Measurements from ENCODE around the gene ACIN1.

Gene ACIN1

DNA sequence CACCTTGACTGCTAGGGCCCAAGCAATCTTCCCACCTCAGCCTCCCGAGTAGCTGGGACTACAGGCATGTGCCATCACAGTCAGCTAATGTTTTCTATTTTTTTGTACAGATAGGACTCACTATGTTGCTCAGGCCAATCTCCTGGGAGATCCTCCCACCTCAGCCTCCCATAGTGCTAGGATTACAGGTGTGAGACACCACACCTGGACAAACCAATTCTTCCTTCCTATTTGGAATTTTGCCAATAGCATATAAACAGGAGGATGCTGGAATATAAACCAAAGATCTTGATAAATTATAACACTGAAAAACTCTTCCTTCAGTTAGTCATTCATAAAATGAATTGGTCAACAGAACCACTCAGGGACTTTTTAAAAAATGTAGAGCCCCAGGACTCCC, 8.4 kb downstream of the ACIN1 start:
- no peak for DNase-seq (ENCODE audit: low spot score)

DNA sequence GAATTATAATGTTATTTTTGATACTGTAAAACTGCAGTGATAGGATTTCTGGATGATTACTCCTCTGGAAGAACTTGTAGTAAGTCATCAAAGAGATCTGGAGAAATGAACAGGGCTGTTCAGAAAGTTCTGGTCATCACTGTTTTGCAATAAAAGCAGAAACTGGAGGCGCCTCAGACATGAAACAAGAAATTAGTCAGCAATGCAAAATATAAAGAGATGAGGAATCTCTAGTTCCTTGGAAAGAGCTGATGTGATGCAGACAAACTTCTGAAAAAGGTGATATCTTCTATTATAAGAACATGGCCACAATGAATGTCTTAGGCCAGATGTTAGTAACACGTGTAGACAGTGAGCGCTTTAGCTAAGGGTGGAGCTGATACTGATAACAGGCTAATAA, 9.5 kb downstream of the ACIN1 start:
- no peak for DNase-seq (ENCODE audit: low spot score)

DNA sequence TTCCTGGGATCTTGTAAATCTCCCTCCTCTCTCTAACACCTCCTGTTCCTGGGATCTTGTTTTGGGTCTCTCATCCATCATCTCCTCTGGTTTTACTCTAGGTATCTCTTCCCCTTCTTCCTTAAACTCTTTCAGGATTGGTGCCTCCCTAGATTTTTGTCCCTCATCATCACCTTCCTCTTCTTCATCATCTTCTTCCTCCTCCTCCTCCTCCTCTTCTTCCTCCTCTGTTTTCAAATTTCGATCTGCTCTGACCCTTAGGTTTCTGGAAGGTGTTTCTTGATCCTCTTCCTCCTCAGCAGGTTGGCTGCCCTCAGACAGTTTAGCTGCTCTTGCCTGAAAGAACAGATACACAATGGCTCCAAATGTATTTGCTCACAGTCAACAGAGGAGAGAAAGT, 14.5 kb downstream of the ACIN1 start:
- DNase-seq (ENCODE audit: low spot score): no peak

DNA sequence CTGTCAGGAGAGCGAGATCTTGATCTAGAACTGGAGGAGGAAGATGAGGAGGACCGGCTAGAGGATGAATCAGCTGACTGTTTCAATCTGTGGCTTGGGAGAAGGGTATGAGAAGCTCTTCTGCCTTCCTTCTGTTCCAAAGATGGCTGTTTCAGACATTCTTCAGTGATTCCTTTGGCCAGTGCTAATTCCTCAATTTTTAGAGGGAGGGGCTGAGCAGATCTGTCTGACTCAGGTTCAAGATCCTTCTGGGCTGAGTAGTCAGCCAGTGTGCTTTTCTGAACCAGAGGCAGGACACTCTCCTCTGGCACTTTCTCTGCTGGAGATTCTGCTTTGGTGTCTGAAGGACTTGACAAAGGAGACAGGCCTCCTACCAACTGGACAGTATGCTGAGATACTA, 15.2 kb downstream of the ACIN1 start:
- no peak for DNase-seq (ENCODE audit: low spot score)

DNA sequence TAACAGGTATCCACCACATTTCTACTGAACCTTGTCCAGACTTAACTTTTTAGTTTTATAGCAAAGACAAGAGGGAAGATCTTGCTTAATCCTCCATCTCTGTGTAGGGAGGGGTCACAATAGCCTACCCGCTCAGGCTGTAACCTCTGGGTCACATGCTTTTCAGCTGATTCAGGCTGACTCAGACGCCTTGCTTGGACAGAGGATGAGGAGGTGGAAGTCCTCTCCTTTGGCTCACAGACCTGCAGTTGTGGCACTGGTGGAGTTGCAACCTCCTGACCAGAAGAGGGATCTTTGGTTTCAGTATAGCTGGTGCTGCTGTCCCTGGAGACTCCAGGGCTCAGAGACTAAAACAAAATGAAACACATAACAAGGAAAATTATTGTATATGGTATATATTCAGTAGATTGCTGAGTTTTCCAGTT, 16.2 kb downstream of the ACIN1 start:
- no peak for DNase-seq (ENCODE audit: low spot score)

DNA sequence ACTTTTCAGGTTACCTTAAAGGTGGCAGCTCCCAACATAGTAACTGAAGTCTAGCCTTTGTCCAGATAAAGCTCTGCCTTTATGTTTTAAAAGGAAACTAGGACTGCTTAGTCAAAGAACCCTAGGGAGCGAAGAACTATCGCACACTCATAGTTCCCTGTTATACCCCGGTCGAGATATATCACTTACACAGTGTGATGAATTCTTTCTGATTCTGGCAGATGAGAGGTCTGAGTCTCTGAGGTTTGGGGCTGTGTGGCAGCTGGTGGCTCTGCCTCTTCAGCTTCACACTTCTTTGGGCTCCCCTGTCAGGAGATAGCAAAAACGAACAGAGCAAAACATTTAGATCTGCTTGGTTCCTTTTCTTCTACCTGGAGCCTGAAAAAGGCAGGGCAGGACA, 17.0 kb downstream of the ACIN1 start:
- DNase-seq (ENCODE audit: low spot score): no peak

DNA sequence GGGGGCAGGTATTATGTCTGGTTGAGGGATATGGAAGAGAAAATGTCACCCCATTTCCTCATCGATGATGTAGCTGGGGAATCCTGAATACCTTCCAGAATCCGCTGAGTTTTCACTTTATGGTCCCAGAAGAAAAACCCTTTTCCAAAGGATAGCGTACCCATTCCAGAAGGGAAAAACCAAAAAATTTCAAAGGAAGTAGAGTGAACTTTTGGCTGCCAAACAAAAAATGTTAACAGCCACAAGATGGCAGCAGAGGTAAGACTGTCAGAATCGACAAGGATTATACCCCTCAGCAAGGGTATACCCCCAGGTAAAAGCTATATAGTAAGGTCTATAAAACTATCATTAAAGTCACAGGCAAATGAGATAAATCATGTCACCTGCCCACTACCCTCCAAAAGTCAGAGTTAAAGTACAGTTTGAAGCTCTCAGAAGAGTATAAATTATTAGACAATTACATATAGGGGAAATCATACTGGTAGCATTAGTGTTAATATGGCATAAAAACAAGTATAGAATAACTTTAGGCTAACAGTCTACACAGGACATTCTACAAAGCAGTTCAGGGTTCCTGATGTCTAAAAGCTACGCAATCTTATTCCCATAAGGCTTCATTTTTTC, 18.0 kb downstream of the ACIN1 start:
- no peak for DNase-seq (ENCODE audit: low spot score)

DNA sequence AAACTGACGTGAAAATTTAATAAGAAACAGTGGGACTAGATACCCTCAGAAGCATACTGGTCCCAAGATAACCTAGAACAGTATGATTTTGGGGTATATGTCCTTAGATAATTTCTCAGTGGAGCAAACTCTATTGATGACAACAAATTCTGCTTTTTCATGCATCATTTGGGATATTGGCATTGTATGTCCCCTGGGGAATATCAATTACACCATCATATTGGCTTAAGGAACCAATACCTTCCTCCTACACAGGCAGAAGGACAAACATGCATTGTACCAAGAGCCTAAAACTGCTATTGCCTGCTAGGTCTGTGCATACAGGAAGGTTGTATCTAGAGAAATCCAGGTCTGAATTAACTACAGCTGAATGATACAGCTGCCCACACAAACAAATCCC, 20.0 kb downstream of the ACIN1 start:
- no peak for DNase-seq (ENCODE audit: low spot score)

DNA sequence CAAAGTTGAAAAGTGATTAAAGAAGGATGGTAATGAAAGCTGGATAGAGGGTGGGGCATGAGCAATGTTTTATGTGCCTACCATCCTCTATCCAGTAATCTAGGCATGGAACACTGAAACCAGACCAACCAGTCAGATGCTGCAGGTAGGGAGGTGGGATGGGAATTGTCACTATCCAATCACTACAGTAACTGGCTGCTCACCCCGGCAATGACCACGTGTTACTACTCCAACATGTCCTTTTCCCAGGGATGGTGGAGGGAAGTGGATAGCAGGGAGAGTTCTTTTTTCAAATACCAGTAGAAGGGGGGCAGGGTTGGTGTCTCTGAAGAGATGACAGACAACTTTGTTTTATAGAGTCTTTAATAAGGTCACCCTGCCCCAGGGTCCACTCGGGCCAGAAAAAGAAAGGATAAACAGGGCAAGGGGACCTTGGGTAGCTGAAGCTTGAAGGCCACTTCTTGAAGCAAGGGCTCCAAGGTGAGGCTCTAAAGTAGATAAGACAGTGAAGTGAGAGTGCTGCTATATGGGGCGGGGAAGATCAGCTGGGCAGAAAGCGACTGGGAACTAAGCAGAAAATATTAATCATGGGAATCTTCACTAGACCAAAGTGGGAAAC, 22.9 kb downstream of the ACIN1 start:
- peak; percentile 56 for DNase-seq (ENCODE audit: low spot score)

DNA sequence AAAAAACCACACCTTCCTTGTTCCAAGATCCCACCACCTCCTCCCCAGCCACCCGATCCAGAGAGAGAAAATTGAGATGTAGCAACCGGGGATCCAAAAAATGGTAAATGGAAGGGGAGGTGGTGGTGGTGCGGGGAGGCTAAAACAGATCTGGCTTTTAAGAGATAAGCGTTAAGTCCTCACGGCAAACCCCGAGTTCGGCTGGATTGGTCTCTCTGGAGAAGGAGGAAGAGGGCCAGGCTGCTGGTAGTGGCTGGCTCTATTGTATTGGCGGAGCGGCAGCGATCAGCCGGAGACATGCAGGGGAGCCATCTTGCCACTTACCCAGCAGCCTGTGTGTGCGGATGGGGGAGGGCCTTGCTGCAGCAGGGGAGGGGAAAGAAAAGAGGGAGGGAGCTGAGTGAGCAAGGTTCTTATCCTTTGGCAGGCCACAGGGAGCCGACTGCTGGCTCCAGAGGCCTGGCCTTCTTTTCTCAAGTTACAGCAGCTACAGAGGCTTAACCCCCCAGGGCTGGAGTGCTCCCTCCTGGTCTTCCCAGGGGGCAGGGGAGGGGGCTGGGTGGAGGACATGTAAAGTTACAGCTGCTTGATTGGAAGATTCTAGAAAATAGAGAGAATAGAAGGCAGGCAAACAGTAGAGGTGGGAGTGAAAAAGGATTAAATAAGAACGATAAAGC, 23.6 kb downstream of the ACIN1 start:
- DNase-seq (ENCODE audit: low spot score): peak; percentile 92

DNA sequence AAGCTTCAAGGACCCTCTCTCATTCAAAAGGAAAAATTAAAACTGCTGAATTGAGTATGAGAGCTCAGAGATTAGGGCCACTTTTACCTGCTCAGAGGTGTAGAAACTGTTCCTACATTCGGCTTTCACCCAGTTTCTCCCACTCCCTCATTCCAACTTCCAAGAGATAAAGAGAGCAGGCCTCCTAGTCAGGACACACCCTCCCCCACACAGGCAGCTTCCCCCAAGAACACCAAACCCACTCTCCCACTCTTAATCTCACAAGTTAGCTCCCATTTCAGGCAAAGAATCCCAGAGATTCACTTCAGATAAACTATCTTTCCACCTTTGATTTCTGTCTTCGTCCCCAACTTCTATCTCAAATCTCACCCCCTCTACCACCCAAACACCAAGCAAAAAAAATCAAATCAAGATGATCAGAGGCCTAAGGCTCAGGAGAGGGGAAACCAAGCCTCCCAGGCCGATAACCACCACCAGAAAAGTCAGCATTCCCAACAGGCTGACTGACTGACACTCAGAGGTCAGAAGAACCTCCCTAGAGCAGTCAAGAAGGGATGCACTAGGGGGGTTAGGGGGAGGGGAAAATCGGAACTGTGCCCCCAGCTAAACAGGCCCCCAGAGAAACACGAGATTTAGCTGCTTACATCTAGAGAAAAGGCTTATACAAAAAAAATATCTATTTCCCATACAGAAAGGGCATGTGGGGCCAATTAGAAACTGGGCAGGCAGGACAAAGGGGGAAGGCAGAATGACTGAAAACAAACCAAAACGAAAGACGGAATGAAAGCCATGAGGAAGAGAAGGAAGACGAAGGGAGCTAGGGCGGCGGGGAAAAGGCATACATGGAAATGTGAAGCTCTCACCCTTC, 24.4 kb downstream of the ACIN1 start:
- DNase-seq (ENCODE audit: low spot score): no peak

DNA sequence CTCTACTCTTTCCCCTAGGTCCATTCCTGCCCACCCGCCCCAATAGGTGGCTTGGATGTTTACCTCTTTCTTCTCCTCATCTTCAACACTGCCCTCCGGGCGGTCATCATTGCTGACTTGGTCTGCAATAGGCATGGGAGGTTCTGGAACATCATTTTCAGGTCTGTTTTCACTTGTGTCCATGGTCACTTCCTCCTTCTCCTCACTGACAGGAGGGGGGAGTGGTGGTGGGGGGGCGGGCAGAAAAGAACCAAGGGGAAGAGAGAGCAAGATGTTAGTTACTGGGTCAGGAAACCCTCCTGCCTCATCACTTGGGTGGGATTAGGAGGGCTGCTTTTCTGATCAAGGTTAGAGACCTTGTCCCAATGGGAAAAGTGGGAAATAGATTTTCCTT, 25.5 kb downstream of the ACIN1 start:
- no peak for DNase-seq (ENCODE audit: low spot score)

DNA sequence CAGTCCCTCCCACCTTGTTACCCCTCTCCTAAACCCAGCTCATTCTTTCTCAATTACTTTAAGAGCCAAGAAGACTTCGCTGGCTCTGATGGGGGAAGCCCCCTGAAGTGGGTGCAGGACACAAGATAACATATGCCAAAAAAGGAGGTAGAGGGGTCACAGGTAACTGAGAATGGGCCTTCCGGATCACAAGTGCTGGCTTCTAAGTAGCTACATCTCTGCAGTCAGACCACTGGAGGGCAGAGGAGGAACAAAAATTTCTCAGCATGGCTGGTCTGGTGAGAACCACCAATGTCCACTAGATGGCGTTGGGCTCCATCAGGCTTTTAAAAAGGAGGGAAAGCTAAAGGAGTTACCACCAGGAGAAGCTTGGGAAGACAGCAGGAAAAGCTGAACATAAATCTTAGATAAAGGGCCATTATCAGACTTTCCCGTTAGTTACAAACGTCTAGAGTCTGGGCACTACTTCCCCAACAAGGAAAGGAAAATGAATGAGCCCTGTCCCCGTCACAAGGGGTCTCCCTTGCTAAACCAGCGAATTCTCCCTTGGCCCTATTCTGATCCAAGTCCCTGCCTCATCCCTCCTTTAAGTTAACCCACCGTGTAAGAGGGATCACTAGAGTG, 26.0 kb downstream of the ACIN1 start:
- peak; percentile 92 for DNase-seq (ENCODE audit: low spot score)

DNA sequence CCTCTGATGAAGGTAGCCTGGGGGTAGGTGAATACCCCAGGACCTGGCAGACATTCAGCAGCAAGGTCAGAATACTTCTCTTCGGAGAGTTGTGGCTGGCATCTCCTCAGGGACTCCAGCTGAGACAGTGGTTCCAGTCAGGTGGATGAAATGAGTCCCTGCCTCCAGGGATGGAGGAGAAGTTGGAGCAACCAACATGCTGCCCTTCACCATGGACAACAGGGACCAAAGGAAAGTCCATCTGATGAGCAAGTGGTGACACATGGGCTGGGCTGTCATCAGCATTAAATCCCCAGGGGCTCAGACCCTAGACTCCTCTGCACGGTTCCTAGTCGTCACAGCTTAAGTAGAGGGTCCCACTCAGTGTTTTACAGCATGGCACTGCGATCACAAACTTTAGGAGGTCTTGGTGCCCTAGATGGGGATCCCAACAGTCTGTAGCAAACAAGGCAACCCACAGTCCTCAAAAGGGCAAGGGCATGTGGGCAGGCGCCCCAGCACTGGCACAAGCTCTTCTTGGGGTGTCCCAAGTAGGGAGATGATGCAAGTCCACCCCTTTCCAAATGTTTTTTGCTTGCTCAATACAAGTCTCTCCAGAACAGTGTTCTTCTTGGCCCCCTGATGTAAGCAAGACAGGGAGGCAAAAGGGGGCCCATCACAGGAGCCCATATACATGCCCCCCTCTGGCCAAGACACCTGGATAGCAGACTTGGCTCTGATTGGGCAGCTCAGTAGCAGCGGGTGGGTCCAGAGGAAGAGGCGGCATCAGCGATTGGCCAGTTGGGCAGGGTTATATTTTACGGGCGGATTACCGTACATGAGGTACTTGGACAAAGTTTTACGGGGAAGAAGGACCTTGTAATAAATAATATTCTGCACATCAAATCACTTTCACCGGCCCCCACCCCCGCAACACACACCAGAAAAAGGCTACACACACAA, 26.8 kb downstream of the ACIN1 start:
- DNase-seq (ENCODE audit: low spot score): no peak

DNA sequence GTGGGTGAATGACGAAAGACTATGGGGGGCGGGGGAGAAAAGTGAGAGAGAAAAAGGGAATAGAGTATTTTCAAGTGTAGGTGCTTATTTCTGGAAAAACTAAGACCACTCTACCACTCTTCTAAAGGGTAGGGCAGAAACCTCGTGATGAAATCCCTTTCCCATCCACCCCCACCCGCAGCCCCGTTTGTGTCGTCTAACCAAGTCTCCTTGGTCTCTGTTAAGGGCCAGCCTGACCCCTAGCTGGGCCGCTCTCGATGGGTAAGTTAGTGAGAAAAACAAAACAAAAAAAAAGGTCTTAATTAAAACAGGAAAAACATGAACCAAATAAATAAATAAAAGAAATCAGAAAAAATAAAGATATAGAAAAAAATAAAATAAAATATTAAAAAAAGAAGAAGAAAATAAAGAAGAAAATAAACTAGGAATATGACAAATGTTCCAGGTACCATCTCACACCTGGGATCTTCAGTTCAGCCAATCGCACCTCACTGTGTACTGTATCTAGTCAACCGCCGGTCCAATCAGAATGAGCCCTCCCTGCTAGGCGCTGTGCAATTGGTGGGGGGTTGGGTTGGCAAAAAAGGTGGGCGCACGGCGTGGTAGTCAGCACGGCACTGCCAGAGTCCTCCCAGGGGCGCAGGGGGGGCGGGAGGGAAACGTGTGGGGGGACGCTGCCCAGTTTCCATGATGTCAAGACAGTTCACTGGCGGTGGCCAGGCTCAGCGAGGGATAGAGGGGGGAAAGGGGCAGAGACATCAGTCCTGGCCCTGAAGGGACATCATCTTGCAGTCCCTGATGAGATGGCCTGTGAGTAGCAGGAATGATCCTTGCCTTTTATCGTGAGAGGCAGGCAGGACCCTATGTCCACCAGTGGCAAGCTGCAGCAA, 27.8 kb downstream of the ACIN1 start:
- DNase-seq (ENCODE audit: low spot score): no peak

DNA sequence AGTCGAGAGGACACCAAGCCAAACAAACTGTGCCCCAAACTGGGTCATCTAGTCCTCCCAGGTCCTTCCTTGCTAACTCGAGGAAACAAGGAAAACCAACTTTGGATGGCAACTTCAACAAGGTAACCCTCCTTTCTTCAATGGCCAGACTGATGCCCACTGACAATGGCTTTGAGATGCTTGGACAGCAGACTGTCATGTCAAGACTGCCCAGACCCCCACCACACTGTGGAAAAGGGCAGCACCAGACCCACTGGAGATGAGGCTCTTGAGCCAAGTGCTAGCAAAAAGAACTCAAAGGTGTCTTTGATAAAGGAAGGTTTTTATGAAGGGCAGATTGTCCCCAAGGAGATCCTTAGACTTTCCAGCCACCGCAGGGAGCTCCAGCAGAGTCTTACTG, 28.6 kb downstream of the ACIN1 start:
- no peak for DNase-seq (ENCODE audit: low spot score)

DNA sequence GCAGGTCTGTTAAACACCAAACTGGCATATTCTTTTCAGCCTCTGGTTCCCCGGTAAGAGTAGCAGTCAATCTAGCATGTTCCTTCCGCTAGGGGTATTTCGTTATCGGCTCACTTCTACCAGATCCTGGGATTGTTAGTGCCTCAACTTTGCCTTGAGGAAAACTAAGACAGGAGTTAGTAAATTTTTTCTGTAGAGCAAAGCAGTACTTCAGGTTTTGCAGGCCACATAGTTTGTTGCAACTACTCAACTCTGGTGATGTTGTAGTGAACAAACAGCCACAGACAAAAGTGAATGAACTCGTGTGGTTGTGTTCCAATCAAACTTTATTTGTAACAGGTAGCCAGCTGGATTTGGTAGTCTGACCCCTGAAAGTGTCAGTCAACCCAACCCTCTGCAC, 31.3 kb downstream of the ACIN1 start:
- no peak for DNase-seq (ENCODE audit: low spot score)

DNA sequence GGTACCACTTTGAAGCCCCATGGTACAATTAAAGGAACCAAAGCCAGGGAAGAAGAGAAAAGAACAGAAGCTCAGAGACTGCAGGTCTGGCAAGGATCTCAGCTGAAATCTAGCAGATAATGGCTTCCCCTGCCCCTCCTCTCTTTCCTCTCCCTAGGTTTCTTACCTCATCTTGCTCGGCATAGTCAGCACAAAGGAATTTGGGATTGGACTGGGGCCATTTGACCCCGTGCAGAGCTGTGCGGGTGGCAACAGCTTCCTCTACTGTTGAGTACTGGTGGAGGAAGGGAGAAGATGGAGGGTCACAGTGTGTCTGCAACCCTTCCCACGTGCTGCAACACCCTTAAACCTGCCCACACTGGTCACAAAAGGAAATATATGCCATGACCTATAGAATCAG, 32.9 kb downstream of the ACIN1 start:
- DNase-seq (ENCODE audit: low spot score): no peak

DNA sequence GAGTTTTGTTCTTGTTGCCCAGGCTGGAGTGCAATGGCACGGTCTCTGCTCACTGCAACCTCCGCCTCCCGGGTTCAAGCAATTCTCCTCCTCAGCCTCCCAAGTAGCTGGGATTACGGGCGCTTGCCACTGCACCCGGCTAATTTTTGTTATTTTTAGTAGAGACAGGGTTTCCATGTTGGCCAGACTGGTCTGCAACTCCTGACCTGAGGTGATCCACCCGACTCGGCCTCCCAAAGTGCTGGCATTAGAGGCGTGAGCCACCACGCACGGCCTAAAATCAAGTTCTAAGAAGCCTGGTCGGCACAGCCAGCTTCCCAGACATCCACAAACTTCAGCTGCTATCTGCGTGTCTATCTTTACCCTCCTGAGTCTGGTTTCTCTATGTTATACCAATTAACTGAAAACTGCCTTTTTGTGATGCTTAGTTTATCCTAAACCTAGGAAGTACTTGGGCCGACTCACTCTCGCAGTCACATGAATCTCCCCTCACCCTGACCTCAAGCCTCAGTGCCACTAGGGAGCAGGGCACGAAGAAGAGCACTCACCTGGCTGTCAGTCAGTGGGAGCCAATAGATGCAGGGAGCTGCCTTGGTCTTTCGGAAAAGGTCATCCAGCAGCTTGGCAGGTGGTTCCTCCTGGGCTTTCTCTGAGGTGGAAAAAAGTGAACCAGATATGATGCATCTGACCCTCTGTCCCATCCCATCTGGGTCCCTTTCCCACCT, 34.2 kb downstream of the ACIN1 start:
- DNase-seq (ENCODE audit: low spot score): no peak
